GM18867 (cell line): ENCODE measurements around the gene UQCRC1.

Experiments
- ATAC-seq: cut with Tn5 transposase; IDR thresholded peaks from one replicate; pipeline ENCODE4 v1.9.1; 2021; ENCODE audit warnings: mild to moderate bottlenecking, moderate library complexity; ENCODE audit not compliant: unreplicated experiment

The UQCRC1 gene

DNA sequence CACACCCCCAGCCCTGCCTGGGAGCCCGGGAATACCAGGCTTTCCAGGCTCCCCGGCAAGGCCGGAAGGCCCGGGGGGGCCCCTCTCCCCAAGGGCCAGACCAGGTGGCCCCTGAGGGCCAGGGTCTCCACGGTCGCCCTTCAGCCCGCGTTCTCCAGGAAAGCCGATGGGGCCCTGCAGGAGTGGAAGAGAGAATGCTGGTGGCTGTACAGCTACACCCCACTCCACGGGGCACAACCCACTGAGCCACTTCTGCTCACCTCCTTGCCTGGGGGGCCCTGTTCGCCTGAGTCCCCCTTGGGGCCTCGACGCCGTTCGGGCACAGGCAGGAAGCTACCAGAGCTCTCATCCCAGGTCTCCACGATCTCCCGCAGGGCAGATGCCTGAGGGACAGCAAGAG lies 34.1 kb downstream of the UQCRC1 start:
- ATAC-seq, result no peak

GRCh38 chr3:48573973-48574585 lies 35.4 kb downstream of the UQCRC1 start:
- ATAC-seq, result no peak

DNA sequence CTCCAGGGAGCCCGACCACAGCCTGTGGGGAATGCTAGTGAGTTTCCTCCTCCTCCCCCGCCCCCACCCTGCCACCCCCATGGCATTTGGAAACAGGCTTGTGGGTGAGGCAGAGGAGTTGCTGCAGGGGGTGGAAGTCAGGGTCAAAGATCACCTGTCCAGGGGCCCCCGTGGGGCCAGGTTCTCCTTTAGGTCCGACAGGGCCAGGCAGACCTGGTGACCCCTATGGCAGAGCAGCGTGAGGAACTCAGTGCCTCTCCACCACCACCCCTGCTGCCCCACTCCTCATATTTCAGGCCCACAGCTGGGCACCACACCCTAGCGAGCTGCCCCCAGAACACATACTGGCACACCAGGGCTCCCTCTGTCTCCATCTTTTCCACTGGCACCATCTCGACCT lies 36.9 kb downstream of the UQCRC1 start:
- ATAC-seq, result no peak

DNA sequence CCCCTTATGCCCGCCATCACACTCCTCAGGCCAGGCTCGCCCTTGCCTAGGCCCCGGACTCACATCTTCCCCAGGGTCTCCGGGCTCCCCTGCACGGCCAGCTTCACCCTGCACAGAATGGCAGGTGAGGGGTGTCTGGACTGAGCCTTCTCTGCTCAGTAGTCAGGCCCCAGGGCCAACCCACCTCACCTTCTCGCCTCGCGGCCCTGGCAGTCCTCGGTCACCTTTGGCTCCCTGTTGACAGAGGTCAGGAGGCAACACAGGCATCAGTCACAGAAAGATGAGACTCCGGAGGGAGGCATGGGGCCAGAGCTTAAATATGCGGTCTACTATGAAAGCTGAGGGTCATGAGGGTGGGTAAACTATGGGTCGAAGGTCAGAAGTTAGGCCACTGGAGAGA lies 37.5 kb downstream of the UQCRC1 start:
- ATAC-seq, result no peak

DNA sequence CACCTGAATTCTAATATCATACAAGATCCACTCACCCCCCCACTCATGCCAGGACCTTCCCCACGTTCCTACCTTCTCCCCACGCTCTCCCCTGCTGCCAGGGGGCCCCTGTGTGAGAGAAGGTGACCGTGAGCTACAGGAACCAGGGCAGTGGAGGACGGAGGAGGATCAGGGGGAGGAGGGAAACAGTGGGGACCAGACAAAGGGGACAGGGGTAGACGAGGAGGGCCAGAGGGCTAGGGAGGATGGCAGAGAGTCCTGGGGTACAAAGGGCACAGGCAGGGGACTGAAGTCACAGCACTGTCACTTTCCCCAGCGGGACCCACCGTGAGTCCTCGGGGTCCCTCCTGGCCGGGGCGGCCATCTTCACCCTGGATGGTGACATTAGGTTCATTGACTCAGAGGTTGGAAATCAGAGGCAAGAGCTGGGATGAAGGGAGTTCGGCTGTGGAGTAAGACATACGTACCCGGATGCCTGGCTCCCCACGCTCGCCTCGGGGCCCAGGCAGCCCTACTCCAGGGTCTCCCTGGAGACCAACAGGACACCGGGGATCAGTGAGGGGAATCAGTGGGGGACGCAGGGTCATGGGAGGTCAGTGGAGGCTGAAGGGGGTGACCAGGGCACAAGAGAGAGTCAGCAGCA lies 39.5 kb downstream of the UQCRC1 start:
- no peak for ATAC-seq

- no peak for ATAC-seq
Measured at GRCh38 chr3:48569400-48569799, 40.0 kb downstream of the UQCRC1 start.

DNA sequence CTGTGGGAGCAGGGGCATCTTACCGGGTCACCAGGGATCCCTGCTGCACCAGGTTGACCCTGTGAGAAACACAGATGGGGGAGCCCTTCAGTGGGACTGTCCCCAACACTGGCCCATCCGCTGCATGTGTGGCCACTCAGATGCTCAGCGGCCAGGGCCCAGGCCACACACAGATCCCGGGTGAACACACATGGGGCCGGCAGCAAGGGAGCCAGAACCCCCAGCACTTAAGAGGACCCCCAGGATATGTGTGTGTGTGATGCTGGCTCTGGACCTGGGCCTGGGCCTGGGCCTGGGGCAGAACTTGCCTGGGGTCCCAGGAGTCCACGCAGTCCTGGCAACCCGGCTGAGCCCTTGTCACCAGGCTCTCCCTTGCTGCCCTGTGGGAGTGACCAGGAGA lies 41.0 kb downstream of the UQCRC1 start:
- ATAC-seq, result no peak

DNA sequence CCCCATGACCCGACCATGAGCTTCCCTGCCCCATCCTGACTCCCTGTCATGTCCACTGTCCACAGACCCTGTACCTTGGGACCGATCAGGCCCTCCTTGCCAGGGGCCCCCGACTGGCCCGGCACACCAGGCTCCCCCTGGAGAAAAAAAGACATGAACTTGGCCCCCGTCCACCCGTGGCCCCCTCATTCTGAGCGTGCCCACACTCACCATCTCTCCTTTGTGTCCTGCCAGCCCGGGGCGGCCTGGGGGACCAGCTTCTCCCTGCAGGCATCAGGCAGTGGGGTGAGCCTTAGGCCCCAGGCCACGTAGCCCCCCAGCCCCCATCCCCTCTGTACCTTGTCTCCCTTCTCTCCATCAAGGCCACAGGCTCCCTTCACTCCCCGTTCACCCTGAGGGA lies 41.9 kb downstream of the UQCRC1 start:
- no peak for ATAC-seq

- no peak for ATAC-seq
Measured at GRCh38 chr3:48567090-48567489, 42.4 kb downstream of the UQCRC1 start.

GRCh38 chr3:48566401-48566760 lies 43.1 kb downstream of the UQCRC1 start:
- ATAC-seq, result no peak

DNA sequence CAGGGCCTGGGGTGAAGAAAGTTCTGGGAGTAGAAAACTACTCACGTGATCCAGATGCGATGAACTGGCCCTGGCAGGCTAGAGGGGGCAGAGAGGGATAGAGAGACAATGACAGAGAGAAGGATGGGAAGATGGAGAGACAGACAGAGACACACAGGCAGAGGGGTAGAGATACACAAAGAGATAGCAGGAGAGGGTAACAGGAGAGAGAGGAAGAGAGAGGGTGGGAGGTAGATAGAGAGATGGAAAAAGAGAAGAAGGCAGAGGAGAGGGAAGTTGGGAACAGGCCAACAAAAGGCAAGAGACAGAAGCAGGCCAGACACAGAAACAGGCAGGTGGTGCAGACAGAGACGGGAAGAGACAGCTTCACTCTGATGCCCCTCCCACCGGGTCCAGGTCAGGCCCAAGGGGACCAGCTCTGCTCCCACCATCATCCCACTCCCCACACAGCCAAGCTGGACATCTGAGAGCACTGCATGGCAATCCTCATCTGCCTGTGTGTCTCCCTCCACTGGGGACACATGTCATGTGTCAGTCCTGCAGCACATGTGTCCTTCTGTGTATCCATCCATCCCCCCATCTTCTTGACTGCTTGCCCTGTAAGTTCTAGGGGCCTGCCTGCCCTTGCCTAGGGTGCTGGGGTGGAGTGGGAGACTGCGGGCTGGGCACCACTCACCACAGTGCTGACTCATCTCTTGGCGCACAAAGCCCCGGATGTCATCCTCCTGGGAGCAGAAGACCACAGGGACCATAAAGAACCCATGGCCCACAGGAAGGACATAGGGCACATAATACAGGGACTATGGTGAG lies 43.6 kb downstream of the UQCRC1 start:
- no peak for ATAC-seq

- ATAC-seq, result no peak
Measured at GRCh38 chr3:48565186-48565585, 44.3 kb downstream of the UQCRC1 start.

DNA sequence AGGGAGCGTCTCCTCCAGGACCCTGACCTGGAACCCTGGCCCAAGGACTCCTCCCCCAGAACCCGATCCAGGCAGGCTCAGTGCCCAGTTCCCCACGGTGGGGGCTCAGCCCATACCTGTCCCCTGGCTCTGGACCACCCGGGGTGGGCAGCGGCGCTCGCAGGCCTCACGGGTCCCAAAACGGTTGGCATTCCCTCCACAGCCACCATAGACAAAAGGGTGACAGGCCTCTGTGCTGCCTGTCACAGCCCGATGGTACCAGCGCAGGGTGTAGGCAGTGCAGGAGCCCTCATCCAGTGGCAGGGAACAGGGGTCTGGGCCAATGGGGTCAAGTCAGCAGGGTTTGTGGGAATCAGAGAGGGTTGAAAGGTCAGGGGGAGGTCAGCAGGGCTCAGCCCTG lies 44.8 kb downstream of the UQCRC1 start:
- ATAC-seq, result no peak

DNA sequence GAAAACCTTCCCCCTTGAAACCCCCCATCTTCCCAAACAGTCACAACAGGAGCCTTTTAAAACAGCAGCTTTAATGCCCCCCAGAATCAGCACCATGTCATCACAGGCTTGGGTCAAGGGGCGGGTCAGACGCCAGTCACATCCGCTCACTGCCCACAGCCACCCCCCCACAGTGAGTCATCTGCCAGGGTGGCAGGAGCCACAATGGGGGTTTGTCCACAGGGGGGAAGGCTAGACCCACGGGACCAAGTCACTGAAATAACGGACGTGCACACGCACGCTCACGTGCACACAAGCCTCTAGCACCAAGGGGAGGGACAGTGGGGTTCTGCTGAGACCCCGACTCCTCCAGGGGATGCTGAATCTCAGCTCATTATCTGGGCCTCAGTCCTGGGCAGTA lies 45.4 kb downstream of the UQCRC1 start:
- no peak for ATAC-seq

DNA sequence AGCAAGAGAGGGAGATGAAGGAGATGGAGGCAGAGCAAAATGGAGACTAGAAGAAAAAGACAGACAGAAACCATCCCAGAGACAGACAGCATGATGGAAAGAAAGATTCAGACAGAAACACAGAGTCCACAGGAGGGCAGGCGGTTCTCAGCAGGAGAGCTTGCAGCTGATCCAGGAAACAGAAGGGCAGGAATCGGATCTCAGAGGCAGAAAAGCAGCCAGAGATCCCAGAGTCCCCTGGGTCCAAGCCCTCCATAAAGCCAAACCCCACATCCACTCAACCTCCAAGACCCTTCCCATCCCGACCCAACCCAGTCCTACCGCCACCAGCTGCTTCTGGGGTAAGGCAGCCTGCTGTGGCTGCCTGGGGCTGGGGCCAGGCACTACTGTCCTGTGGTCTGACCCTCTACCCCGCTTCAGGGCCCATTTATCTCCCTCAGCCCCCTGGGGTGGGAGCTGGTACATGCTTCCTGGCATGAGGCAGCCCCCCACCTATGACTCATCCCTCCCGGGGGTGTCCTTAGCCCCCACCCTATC lies 46.0 kb downstream of the UQCRC1 start, which contains the start of gene UCN2:
Gene UCN2, minus strand, starts transcription at position 400 of the 537 bp plus-strand sequence. CDS start 657 bp downstream, outside the sequence.
- ATAC-seq, result no peak

DNA sequence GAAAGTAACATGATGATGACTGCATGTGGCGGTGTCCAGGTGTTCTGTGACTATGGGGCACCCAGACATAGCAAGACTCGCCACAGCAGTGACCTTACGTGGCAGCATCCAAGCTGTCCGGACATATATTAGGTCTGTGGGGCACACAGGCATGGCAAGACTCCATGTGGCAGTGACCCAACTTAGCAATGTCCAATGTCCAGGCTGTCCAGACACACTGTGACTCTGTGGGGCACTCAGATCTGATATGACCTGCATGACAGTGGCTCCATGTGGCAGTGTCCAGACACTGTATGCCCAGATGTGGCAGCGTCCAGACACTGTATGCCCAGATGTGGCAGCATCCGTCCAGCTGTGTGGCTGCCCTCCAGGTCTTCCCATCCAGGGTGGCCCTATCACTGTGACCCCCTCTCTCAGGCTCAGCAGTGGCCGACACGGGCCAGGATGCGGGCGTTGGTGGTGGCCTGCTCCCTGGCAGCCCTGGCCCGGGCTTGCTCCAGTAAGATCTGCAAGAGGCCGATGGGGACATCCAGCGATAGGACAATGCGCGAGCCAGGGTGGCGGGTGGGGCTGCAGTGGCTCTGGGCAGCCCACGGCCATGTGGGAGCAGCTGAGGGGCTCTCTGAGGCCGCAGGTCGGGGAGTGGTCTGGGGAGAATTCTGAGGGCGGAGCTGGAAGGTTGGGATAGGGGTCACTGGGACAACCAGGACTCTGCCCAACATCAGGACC lies 46.9 kb downstream of the UQCRC1 start:
- no peak for ATAC-seq

GRCh38 chr3:48561045-48561736 lies 48.3 kb downstream of the UQCRC1 start:
- no peak for ATAC-seq

- ATAC-seq, result no peak
Measured at GRCh38 chr3:48560648-48561018, 48.8 kb downstream of the UQCRC1 start.

- ATAC-seq, result no peak
Measured at GRCh38 chr3:48558493-48559134, 50.8 kb downstream of the UQCRC1 start.
